Islet precursor cell (in vitro differentiated cells): Measurements from ENCODE around the gene HOXB4.

Experiments used
- DNase-seq: peaks from one replicate; pipeline ENCODE4 v3.0.0-alpha.2; 2018

The HOXB4 gene

GRCh38 chr17:48588528-48588927 lies 10.4 kb upstream of the HOXB4 start:
- DNase-seq, result no peak

- DNase-seq, result no peak
Measured at GRCh38 chr17:48588074-48588415, 9.9 kb upstream of the HOXB4 start.

GRCh38 chr17:48587276-48588073 lies 9.3 kb upstream of the HOXB4 start:
- DNase-seq, result no peak

- DNase-seq, result no peak
Measured at GRCh38 chr17:48586355-48587258, 8.5 kb upstream of the HOXB4 start.

GRCh38 chr17:48584223-48584741 lies 6.1 kb upstream of the HOXB4 start:
- no peak for DNase-seq

GRCh38 chr17:48583708-48584222 lies 5.6 kb upstream of the HOXB4 start:
- no peak for DNase-seq

- DNase-seq, result no peak
Measured at GRCh38 chr17:48582750-48583069, 4.6 kb upstream of the HOXB4 start.

- DNase-seq, result no peak
Measured at GRCh38 chr17:48579760-48580554, 1.8 kb upstream of the HOXB4 start.

GRCh38 chr17:48579471-48579759 lies 1.3 kb upstream of the HOXB4 start:
- no peak for DNase-seq

GRCh38 chr17:48578616-48579470 lies 693 bp upstream of the HOXB4 start:
- no peak for DNase-seq

- no peak for DNase-seq
Measured at GRCh38 chr17:48577330-48577945, 712 bp downstream of the HOXB4 start.

GRCh38 chr17:48576479-48577309 lies 1.5 kb downstream of the HOXB4 start:
- peak; percentile 91 for DNase-seq

- DNase-seq, result no peak
Measured at GRCh38 chr17:48575673-48576478, 2.3 kb downstream of the HOXB4 start.

GRCh38 chr17:48575066-48575582 lies 3.0 kb downstream of the HOXB4 start:
- DNase-seq, result no peak

- DNase-seq, result no peak
Measured at GRCh38 chr17:48574505-48575065, 3.6 kb downstream of the HOXB4 start.

GRCh38 chr17:48571826-48572417 lies 6.2 kb downstream of the HOXB4 start:
- no peak for DNase-seq

GRCh38 chr17:48571024-48571818 lies 6.9 kb downstream of the HOXB4 start:
- peak; percentile 80 for DNase-seq
